ENCODE results near the gene TMEM200C.
"Not testable (repeated sequence)": the region's sequence is repeated elsewhere in the genome, so short reads cannot be mapped to it uniquely, and the experiment has no call there.

Gene TMEM200C

DNA sequence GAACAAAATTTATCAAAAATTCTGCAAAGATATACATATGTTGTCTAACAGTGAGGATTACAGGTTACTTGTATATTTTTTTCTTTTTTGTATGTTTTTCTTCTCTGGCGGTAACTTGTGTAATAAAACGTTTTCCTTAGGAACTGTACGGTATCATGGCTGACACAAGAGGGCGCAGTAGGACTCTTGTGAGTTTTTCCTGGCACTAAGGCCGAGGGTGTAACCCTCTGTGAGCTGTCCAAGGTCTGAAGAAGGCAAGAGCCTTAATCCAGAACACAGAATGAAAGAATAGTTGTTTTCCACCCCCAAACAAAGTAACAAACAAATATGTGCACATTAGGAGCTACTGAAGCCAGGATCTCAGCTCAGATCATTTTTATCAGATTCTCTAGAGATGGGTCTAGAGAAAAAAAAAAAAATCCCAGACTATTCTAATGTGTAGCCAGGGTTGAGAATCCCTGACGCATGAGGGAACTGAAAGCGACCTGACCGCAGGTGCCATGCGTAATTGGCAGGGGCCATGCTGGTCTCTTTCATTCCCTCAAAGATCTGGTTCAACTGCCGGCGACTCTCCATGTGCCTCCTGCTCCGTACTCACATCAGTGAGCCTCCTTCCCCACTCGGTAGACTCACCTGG, 27.0 kb downstream of the TMEM200C start:
- no peak overlapping the region for H2BK5ac ChIP-seq (ENCODE audit: low read length)
- H3K18ac ChIP-seq (ENCODE audit: low read length), result no peak overlapping the region
- no peak overlapping the region for H3K23ac ChIP-seq (ENCODE audit: low read depth, low read length, poor library complexity)
- H3K27me3 ChIP-seq (ENCODE audit: control insufficient read depth in 3 of 3, insufficient read depth in 3 of 3, low read depth in 1 of 3, low read length in 3 of 3), result no peaks in the 10 kb centered on the region
- H3K9me3 ChIP-seq (replicated peaks in 1 of 2; ENCODE audit: control insufficient read depth in 2 of 2, insufficient read depth in 1 of 2, low read depth in 1 of 2, low read length in 2 of 2), result no peaks in the 10 kb centered on the region
- no peak overlapping the region for H3K4me2 ChIP-seq (ENCODE audit: insufficient read depth, low read length, poor library complexity, severe bottlenecking)
- H4K8ac ChIP-seq (ENCODE audit: low read depth, low read length), result no peak overlapping the region
- no peak overlapping the region for H2BK12ac ChIP-seq (ENCODE audit: low read length)
- H2AK5ac ChIP-seq (ENCODE audit: low read depth, low read length), result no peak overlapping the region
- no peaks in the 10 kb centered on the region for H3K36me3 ChIP-seq (replicated peaks in 1 of 2; ENCODE audit: control insufficient read depth in 2 of 2, insufficient read depth in 2 of 2, low read length in 2 of 2)
- no peak overlapping the region for H3K4ac ChIP-seq (ENCODE audit: low read length)
- whole genome bisulfite sequencing, 2 donors (ENCODE audit: extremely low coverage in 2 of 2, insufficient read length in 2 of 2, insufficient replicate concordance in 1 of 2), result no CpG with 5 or more reads among the region's 13 CpGs
- H3K9ac ChIP-seq (ENCODE audit: low read depth, low read length, poor library complexity), result no peak overlapping the region
- no peak overlapping the region for H3K14ac ChIP-seq (ENCODE audit: low read length)
- peak; percentile 83 for DNase-seq (ENCODE audit: low spot score)
- no peak overlapping the region for H2BK120ac ChIP-seq (ENCODE audit: low read depth, low read length)
- no peak overlapping the region for H3K4me3 ChIP-seq (ENCODE audit: low read length in 2 of 2)
- H4K91ac ChIP-seq (ENCODE audit: low read depth, low read length, poor library complexity), result no peak overlapping the region
- H3K27ac ChIP-seq (replicated peaks; ENCODE audit: low read length), result no peak overlapping the region
- no peaks in the 10 kb centered on the region for H3K4me1 ChIP-seq (ENCODE audit: control insufficient read depth in 2 of 2, insufficient read depth in 1 of 2, low read depth in 1 of 2, low read length in 2 of 2)
- H3K79me1 ChIP-seq (ENCODE audit: low read depth, low read length), result no peaks in the 10 kb centered on the region
- H2AFZ ChIP-seq (ENCODE audit: low read length), result no peak overlapping the region
- H2BK15ac ChIP-seq (ENCODE audit: low read length), result no peak overlapping the region

DNA sequence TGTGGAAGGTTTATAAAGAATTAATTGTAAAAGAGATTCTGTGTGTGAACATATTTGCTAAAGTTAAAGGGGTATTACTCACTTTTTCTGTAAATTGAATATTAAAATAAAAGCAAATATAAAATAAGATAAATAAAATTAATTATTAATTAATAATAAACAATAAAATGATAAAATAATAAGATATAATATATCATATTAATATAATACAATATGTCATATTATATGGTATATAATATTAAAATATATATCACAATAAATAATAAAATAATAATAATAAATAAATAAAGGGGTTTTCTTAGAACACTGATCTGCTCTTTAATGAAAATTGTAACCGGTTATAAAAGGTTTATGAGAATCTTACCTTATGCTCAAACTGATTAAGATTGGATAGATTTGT, 29.8 kb downstream of the TMEM200C start:
- H3K4ac ChIP-seq (ENCODE audit: low read length), result no peak overlapping the region
- no peak overlapping the region for H3K4me2 ChIP-seq (ENCODE audit: insufficient read depth, low read length, poor library complexity, severe bottlenecking)
- H3K14ac ChIP-seq (ENCODE audit: low read length), result no peak overlapping the region
- no peaks in the 10 kb centered on the region for H3K79me1 ChIP-seq (ENCODE audit: low read depth, low read length)
- no peak overlapping the region for H3K4me3 ChIP-seq (ENCODE audit: low read length in 2 of 2)
- no peak overlapping the region for H3K23ac ChIP-seq (ENCODE audit: low read depth, low read length, poor library complexity)
- no peak overlapping the region for H2AK5ac ChIP-seq (ENCODE audit: low read depth, low read length)
- no peak overlapping the region for H2BK5ac ChIP-seq (ENCODE audit: low read length)
- no peak overlapping the region for H2AFZ ChIP-seq (ENCODE audit: low read length)
- H3K27me3 ChIP-seq (ENCODE audit: control insufficient read depth in 3 of 3, insufficient read depth in 3 of 3, low read depth in 1 of 3, low read length in 3 of 3), result no peaks in the 10 kb centered on the region
- no peak overlapping the region for H4K8ac ChIP-seq (ENCODE audit: low read depth, low read length)
- no peak for DNase-seq (ENCODE audit: low spot score)
- H3K4me1 ChIP-seq (ENCODE audit: control insufficient read depth in 2 of 2, insufficient read depth in 1 of 2, low read depth in 1 of 2, low read length in 2 of 2), result no peaks in the 10 kb centered on the region
- H3K9me3 ChIP-seq (replicated peaks in 1 of 2; ENCODE audit: control insufficient read depth in 2 of 2, insufficient read depth in 1 of 2, low read depth in 1 of 2, low read length in 2 of 2), result no peaks in the 10 kb centered on the region
- WGBS, 2 donors (ENCODE audit: extremely low coverage in 2 of 2, insufficient read length in 2 of 2, insufficient replicate concordance in 1 of 2), result no CpG with 5 or more reads among the region's 1 CpG
- no peak overlapping the region for H2BK120ac ChIP-seq (ENCODE audit: low read depth, low read length)
- no peak overlapping the region for H3K18ac ChIP-seq (ENCODE audit: low read length)
- H4K91ac ChIP-seq (ENCODE audit: low read depth, low read length, poor library complexity), result no peak overlapping the region
- H3K36me3 ChIP-seq (replicated peaks in 1 of 2; ENCODE audit: control insufficient read depth in 2 of 2, insufficient read depth in 2 of 2, low read length in 2 of 2), result no peaks in the 10 kb centered on the region
- H3K27ac ChIP-seq (replicated peaks; ENCODE audit: low read length), result no peak overlapping the region
- H2BK15ac ChIP-seq (ENCODE audit: low read length), result no peak overlapping the region
- no peak overlapping the region for H3K9ac ChIP-seq (ENCODE audit: low read depth, low read length, poor library complexity)
- H2BK12ac ChIP-seq (ENCODE audit: low read length), result no peak overlapping the region

DNA sequence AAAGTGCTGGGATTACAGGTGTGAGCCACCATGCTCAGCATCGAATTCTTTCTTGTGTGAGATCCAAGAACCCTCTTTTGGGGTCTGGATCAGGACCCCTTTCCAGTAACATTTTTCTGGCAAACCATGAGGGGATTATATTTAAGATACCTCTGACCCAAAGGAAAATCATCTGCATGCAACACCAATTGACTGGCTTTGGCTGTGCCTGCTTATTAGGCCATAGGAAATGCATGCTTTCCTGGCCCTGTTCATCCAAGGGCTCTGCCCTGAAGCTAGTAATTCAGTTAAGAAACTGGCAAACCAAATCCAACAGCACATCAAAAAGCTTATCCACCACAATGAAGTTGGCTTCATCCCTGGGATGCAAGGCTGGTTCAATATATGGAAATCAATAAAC, 33.2 kb downstream of the TMEM200C start:
- not testable (repeated sequence) for H3K79me1 ChIP-seq (ENCODE audit: low read depth, low read length); H2BK15ac ChIP-seq (ENCODE audit: low read length); H3K4me3 ChIP-seq (ENCODE audit: low read length in 2 of 2); H3K14ac ChIP-seq (ENCODE audit: low read length); H3K4me2 ChIP-seq (ENCODE audit: insufficient read depth, low read length, poor library complexity, severe bottlenecking); H3K36me3 ChIP-seq (replicated peaks in 1 of 2; ENCODE audit: control insufficient read depth in 2 of 2, insufficient read depth in 2 of 2, low read length in 2 of 2); H3K27me3 ChIP-seq (ENCODE audit: control insufficient read depth in 3 of 3, insufficient read depth in 3 of 3, low read depth in 1 of 3, low read length in 3 of 3); H2BK12ac ChIP-seq (ENCODE audit: low read length); H2AK5ac ChIP-seq (ENCODE audit: low read depth, low read length); H3K23ac ChIP-seq (ENCODE audit: low read depth, low read length, poor library complexity); H3K4me1 ChIP-seq (ENCODE audit: control insufficient read depth in 2 of 2, insufficient read depth in 1 of 2, low read depth in 1 of 2, low read length in 2 of 2); H2AFZ ChIP-seq (ENCODE audit: low read length); H2BK5ac ChIP-seq (ENCODE audit: low read length); H3K9me3 ChIP-seq (replicated peaks in 1 of 2; ENCODE audit: control insufficient read depth in 2 of 2, insufficient read depth in 1 of 2, low read depth in 1 of 2, low read length in 2 of 2); H3K9ac ChIP-seq (ENCODE audit: low read depth, low read length, poor library complexity); H3K4ac ChIP-seq (ENCODE audit: low read length); H4K8ac ChIP-seq (ENCODE audit: low read depth, low read length); H3K27ac ChIP-seq (replicated peaks; ENCODE audit: low read length); H4K91ac ChIP-seq (ENCODE audit: low read depth, low read length, poor library complexity); DNase-seq (ENCODE audit: low spot score); H3K18ac ChIP-seq (ENCODE audit: low read length); H2BK120ac ChIP-seq (ENCODE audit: low read depth, low read length)
- no CpG with 5 or more reads among the region's 1 CpG for WGBS, 2 donors (ENCODE audit: extremely low coverage in 2 of 2, insufficient read length in 2 of 2, insufficient replicate concordance in 1 of 2)

DNA sequence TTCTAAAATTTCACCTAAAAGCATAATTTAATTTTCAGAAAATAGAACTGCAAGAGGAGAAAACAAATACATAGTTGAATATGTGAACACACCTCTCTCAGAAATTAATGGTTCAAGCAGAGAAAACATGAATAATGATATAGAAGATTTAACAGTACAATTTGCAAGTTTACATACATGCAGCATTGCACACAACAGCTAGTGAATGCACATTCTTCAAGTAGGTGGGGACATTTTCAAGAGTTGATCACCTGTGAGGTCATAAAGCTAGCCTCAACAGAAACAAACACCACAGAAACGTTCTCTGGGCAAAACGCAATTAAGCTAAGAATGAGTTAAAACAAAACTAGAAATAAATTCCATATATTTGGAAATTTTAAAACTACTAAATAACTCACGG, 38.1 kb downstream of the TMEM200C start:
- H2AK5ac ChIP-seq (ENCODE audit: low read depth, low read length), result no peak overlapping the region
- no peak overlapping the region for H3K4ac ChIP-seq (ENCODE audit: low read length)
- no peak overlapping the region for H2BK120ac ChIP-seq (ENCODE audit: low read depth, low read length)
- H3K9ac ChIP-seq (ENCODE audit: low read depth, low read length, poor library complexity), result no peak overlapping the region
- no peaks in the 10 kb centered on the region for H3K27me3 ChIP-seq (ENCODE audit: control insufficient read depth in 3 of 3, insufficient read depth in 3 of 3, low read depth in 1 of 3, low read length in 3 of 3)
- H2AFZ ChIP-seq (ENCODE audit: low read length), result no peak overlapping the region
- H4K8ac ChIP-seq (ENCODE audit: low read depth, low read length), result no peak overlapping the region
- no peak overlapping the region for H3K14ac ChIP-seq (ENCODE audit: low read length)
- H4K91ac ChIP-seq (ENCODE audit: low read depth, low read length, poor library complexity), result no peak overlapping the region
- H3K27ac ChIP-seq (replicated peaks; ENCODE audit: low read length), result no peak overlapping the region
- no peaks in the 10 kb centered on the region for H3K79me1 ChIP-seq (ENCODE audit: low read depth, low read length)
- H3K4me2 ChIP-seq (ENCODE audit: insufficient read depth, low read length, poor library complexity, severe bottlenecking), result no peak overlapping the region
- no peaks in the 10 kb centered on the region for H3K36me3 ChIP-seq (replicated peaks in 1 of 2; ENCODE audit: control insufficient read depth in 2 of 2, insufficient read depth in 2 of 2, low read length in 2 of 2)
- DNase-seq (ENCODE audit: low spot score), result no peak
- H2BK12ac ChIP-seq (ENCODE audit: low read length), result no peak overlapping the region
- WGBS, 2 donors (ENCODE audit: extremely low coverage in 2 of 2, insufficient read length in 2 of 2, insufficient replicate concordance in 1 of 2), result no CpG with 5 or more reads among the region's 3 CpGs
- H3K9me3 ChIP-seq (replicated peaks in 1 of 2; ENCODE audit: control insufficient read depth in 2 of 2, insufficient read depth in 1 of 2, low read depth in 1 of 2, low read length in 2 of 2), result no peaks in the 10 kb centered on the region
- no peak overlapping the region for H2BK15ac ChIP-seq (ENCODE audit: low read length)
- H3K4me3 ChIP-seq (ENCODE audit: low read length in 2 of 2), result no peak overlapping the region
- H2BK5ac ChIP-seq (ENCODE audit: low read length), result no peak overlapping the region
- no peak overlapping the region for H3K18ac ChIP-seq (ENCODE audit: low read length)
- no peak overlapping the region for H3K23ac ChIP-seq (ENCODE audit: low read depth, low read length, poor library complexity)
- H3K4me1 ChIP-seq (ENCODE audit: control insufficient read depth in 2 of 2, insufficient read depth in 1 of 2, low read depth in 1 of 2, low read length in 2 of 2), result no peaks in the 10 kb centered on the region
